NCI-H1105 (cell line): ENCODE data around the gene COL18A1.
"Not testable (repeated sequence)": the region's sequence is repeated elsewhere in the genome, so short reads cannot be mapped to it uniquely, and the experiment has no call there.

ENCODE experiments used
- DNase-seq: peaks from one replicate; lab custom pipeline; 2025; lab: John Stamatoyannopoulos, UW

Gene COL18A1

GRCh38 chr21:45367402-45368351 is 37.3 kb upstream of the COL18A1 start:
- DNase-seq, result no peak

- not testable (repeated sequence) for DNase-seq
Measured at GRCh38 chr21:45369018-45369417, 35.9 kb upstream of the COL18A1 start.

GRCh38 chr21:45370575-45370974 is 34.4 kb upstream of the COL18A1 start:
- no peak for DNase-seq

- DNase-seq, result no peak
Measured at GRCh38 chr21:45371081-45371480, 33.9 kb upstream of the COL18A1 start.

GRCh38 chr21:45371655-45372054 is 33.3 kb upstream of the COL18A1 start:
- no peak for DNase-seq

- no peak for DNase-seq
Measured at GRCh38 chr21:45372732-45373355, 32.1 kb upstream of the COL18A1 start.

GRCh38 chr21:45373991-45374816 is 30.8 kb upstream of the COL18A1 start:
- DNase-seq, result no peak

- no peak for DNase-seq
Measured at GRCh38 chr21:45374826-45375455, 30.0 kb upstream of the COL18A1 start.

GRCh38 chr21:45376459-45377324 is 28.3 kb upstream of the COL18A1 start:
- no peak for DNase-seq

- no peak for DNase-seq
Measured at GRCh38 chr21:45377325-45377709, 27.6 kb upstream of the COL18A1 start.

- no peak for DNase-seq
Measured at GRCh38 chr21:45377866-45378257, 27.1 kb upstream of the COL18A1 start.

GRCh38 chr21:45378258-45378966 is 26.6 kb upstream of the COL18A1 start:
- no peak for DNase-seq

GRCh38 chr21:45379171-45379900 is 25.6 kb upstream of the COL18A1 start:
- no peak for DNase-seq

GRCh38 chr21:45379901-45380330 is 25.0 kb upstream of the COL18A1 start:
- no peak for DNase-seq

GRCh38 chr21:45380566-45380965 is 24.4 kb upstream of the COL18A1 start:
- no peak for DNase-seq

GRCh38 chr21:45381036-45381787 is 23.8 kb upstream of the COL18A1 start:
- DNase-seq, result no peak

GRCh38 chr21:45381865-45382696 is 22.9 kb upstream of the COL18A1 start:
- no peak for DNase-seq

GRCh38 chr21:45382697-45382997 is 22.3 kb upstream of the COL18A1 start:
- DNase-seq, result no peak
